T-helper 2 cell treated with Interferon-gamma antibody and Interleukin-4, amounts not matched to agents 100 ng/mL and 5 ng/mL, for 36 hours (primary cell): ENCODE data around the gene MAN1A1. TPM values are rescaled to one million over a fixed set of nuclear protein-coding genes. Genes with fewer than 3 reads are reported as not detected.

ENCODE experiments used
- intact Hi-C: fragments of 100-400 bp; cut with micrococcal nuclease; formaldehyde crosslinking; loops from one replicate; pipeline ENCODE4 v1.15.1; 2023
- total RNA-seq: library from RNA; stranded (reverse); gene quantifications from 2 replicates; pipeline ENCODE4 v1.2.3, GENCODE V29; 2022

Gene MAN1A1
- total RNA-seq, 1 donor from 2014 or later = 24.2 TPM

DNA sequence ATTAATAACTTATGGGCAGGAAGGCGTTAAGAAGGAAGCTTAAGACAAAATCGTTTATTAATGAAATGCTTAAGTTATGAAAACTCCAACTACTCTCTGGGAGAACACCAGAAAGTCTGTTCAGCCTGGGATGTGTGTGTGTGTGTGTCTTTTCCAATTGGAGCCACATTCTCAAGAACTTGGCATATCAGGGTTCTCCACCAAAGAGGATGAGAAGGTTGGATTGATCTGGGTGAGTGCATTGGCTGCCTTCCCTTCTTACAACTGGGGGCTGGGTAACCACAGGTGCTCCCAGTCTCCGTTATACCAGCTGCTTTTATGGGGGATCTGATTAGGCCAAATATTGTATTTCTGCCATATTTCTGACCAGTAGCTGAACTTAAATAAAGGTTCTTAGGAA, 102.1 kb downstream of the MAN1A1 start:
- intact Hi-C loops = no loop called here

DNA sequence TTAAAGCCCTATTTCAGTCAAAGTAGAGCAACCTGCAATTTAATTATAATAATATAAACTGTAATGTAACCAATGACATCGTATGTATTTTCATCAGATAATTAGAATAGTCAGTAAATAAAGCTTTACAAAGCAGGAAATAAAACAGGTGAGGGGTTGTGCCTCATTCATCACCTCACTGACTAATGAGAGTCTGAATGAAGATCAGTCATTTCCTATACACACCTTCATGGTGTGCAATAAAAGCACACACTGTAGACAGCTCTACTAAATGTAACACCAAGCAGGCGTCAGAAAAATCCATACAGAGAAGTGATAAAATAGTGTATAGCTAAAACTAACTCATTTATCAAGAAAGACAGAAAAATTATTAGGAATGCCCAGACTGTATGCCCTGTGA, 105.9 kb downstream of the MAN1A1 start:
- intact Hi-C loops = no loop called here

DNA sequence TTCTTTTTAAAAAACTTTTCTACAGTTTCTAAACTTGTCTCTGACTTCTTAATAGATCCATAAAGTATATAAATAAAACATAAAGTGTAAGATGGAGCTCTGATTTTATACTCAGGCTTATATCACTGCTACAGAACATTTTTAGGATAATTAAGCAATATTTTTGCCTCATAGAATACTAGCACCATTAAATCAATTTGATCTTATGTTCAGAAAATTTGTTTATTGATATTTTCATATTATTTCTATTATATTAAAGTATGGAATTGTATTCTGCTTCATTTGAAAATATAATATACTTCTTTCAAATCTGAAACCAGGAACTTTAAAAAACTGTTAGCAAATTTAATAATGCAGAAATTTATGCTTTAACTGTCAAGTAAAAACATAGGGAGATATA, 106.5 kb downstream of the MAN1A1 start:
- intact Hi-C loops = no loop called here

DNA sequence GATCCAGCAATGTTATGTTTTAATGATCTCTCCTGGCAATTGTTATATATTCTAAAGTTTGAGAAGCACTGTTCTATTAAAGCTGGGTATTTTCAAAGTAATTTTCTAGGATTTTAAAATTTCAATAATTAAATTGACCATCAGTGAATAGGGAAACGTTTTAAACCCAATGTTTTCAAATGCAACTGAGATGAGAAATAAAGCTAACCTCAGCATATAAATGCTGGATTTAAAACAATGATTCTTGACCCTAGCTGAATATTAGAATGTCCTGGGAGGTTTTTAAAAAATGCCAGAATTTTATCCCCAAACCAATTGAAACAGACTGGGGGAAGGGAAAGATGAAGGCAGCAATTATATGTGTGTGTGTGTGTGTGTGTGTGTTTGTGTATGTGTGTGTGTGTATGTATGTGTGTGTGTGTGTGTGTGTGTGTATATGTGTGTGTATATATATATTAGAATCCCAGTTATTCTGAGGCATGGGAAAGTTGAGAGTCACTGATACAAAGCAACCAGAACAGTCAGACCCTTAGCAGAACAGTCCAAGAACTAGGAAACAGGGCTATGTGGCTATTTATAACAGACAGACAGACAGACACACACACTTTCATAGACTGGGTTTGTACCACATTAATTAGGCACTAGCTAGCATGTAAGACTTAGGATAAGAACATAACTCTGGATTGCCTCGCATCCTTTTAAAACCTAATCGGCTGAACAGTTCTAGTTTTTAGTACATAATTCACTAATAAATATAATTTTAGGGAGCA, 107.8 kb downstream of the MAN1A1 start:
- intact Hi-C loops = no loop called here

- intact Hi-C loops = no loop called here
These were observed 108.5 kb downstream of the MAN1A1 start for GRCh38 chr6:119241111-119241465.

DNA sequence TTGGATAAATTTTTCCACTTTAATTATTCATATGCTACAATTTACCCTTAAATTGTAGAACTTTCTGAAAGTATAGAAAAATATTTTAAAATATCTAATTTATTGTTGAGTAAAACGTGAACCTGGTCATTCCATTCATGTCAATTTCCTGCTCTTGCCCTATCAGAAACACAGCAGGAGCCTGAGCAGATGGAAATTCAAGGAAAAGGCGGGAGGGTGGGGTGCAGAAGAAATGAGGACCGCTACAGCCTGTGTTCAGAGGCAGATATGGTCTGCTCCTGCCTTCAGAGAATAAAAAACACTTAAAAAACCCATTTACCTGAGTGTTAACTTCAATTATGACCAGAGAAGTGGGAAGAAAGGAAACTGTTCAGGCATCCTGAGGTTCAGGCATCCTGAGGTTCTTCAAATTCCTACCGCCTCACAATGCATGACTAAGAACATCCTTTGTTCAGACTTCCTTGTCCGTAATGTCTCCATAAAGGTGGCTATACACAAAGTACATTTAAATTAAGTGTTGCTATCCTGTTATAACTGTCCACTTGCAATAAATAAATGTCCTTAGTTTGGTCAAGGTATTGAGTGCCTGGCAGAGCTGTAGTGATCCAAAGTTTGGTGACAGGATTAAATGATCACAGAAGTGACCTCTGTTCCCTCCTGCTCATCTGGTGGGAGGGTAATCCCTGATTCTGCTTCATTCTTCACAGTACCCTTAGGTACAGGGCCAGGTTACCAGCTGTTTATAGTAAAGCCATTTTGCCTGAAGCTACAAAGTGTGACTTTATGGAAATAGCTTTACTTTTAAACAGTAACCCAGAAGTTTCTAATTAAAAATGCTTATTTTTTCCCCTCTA, 109.1 kb downstream of the MAN1A1 start:
- intact Hi-C loops = no loop called here

GRCh38 chr6:119237177-119237715, 112.3 kb downstream of the MAN1A1 start:
- intact Hi-C loops = no loop called here

GRCh38 chr6:119234941-119235340, 114.6 kb downstream of the MAN1A1 start:
- intact Hi-C loops = no loop called here

GRCh38 chr6:119234457-119234856, 115.1 kb downstream of the MAN1A1 start:
- intact Hi-C loops = no loop called here

DNA sequence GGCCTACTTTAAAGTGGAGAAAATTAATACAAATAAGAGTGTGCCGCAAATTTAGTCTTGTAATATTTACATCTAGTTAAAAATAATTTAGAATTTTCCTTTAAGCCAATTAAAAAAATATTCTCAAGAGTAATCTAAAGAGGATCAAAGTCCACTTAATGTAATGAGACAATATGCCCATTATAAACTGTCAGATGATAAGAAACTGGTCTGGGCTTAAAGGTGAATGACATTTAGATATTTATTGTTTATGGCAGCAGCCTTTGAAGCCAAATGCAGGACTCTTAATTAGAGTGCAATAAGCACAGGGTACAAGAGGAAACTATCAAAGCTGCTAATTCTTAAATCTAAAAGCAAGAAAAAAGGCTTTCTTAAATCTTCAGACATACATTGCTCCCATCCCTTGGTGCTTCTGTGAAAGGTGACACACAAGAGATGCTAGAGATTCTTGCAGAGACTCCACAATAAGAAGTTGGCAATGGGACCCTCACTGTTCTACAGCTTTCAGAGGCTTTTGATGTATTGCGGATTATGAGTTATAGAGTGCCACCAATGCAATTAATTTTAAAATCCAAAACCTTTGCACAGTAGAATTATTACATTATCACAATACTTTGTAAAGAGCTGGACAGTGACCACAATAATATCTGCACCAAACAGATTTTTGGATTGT, 116.1 kb downstream of the MAN1A1 start:
- intact Hi-C loops = no loop called here

- intact Hi-C loops = no loop called here
These were observed 118.2 kb downstream of the MAN1A1 start for GRCh38 chr6:119231394-119231793.

DNA sequence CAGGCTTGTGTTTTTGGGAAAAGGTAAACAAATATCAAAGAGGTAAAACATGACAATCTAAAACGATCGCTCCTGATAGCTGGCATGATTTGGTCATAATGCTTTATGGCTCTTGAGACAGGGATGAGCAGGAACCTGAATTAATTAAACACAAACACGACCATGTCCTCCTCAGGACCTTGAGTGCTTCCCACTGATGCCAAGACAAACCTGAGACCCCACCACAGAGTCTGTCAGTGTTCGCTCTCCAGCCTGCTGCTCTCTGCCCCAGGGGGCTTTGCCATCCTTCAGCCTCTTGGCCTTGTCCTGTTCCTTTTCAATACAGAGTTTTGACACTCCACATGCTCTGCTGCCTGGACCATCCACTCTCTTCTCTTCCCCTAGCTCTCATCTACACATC, 119.4 kb downstream of the MAN1A1 start:
- intact Hi-C loops = no loop called here

GRCh38 chr6:119227377-119227776, 122.2 kb downstream of the MAN1A1 start:
- intact Hi-C loops = no loop called here

DNA sequence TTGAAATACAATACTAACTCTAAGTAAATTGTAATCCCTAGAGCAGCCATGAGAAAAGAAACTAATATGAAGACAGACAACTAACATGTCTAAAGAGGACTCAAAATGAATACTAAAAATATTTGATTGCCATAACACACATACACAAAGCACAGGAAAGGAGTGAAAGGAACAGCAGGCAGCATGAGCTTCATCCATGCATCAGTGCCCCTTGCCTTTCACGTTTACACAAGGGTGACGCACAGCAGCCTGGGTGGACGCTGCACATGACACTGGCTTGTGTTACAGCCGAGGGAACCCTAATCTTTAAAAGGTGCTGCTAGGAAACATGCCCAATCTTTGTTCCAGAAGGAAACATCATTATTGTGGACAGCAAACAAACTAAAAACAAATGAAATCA, 123.5 kb downstream of the MAN1A1 start:
- intact Hi-C loops = no loop called here

- intact Hi-C loops = no loop called here
These were observed 125.4 kb downstream of the MAN1A1 start for GRCh38 chr6:119224095-119224701.

DNA sequence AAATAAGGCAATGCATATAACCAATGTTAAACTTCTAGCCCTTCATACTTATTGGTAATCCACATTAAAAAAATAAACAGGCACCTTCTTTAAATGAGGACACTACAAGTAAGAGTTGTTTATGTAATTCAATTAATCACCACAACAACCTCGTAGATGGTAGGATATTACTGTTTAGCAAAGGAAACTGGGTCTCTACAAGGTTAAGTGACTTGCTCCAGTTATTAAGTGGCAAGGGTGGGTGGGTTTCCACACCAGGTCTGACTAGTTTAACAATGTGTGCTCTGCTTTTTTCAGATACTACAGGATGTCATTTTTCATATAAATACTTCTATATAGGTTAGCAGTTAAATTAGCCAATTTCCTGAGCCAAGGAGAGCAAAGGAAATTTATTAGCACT, 129.1 kb downstream of the MAN1A1 start:
- intact Hi-C loops = no loop called here

DNA sequence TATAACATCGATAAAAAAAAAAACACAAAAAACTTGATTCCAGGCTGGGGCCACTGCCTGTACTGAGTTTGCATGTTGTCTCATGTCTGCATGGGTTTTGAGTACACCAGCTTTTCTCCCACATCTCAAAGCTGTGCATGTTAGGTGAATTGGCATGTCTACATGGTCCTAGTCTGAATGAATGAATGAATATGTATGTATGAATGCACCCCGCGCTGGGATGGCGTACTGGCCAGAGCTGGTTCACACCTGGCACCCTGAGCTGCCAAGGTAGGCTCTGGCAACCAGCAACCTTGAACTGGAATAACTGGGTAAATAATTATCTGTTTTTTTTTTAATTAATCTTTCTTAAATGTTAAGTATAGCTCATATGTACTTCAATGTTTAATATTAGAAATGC, 131.0 kb downstream of the MAN1A1 start:
- intact Hi-C loops = no loop called here

DNA sequence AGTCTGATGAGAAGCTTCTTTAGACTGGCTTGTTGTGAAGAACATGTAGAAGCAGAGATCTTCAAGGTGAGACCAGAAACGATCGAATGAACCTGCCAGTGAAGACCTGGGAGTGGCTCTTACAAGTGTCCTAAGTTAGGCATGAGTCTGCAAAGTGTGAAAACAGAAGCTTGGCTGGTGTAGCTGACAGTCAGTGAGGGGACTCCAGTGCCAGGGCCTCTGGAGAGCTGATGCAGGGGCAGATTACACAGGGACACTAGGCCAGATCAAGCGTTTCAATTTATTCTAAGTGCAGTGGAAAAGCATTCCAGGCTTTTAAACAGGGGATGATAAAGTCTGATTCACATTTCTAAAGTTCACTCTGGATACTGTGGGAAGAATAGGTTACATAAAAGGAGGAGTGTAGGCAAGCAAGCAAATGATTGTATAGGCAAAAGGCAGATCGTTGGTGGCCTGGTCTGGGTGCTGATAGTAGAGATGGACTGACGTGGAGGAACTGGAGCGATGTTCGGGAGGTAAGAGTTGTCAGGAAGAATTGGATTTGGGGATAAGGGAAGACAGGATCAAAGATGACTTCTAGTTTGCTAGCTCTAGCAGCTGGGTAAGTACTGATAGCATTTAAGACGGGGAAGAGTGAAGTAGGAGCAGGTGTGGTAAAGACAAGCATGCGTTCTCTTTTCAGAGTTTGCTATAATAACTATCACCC, 133.5 kb downstream of the MAN1A1 start:
- intact Hi-C loops = no loop called here

DNA sequence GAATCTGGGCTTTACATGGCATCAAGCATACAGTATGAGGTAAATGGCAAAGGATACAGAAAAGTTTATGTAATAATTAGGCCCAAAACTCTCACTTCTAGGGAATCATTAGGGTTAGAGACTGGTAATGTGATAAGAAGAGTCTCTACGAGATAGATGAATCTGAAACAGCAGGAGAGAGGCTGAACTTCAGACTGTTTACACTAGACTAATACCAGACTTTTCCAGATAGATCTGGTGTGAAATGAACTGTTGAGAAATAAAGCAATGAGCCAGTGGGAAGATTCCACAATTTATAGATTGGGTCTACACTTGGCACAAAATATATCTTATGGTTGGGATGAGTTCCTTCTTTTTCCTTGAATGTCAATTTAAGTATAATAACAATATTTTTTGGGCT, 134.3 kb downstream of the MAN1A1 start:
- intact Hi-C loops = no loop called here

GRCh38 chr6:119210596-119210995, 139.0 kb downstream of the MAN1A1 start:
- intact Hi-C loops = no loop called here
